B cell (primary cell): ENCODE data around the gene PLEKHM3. TPM values are rescaled to one million over a fixed set of nuclear protein-coding genes. Genes with fewer than 3 reads are reported as not detected.

Experiments
- ATAC-seq: fragments of 200-7000 bp; cut with Tn5 transposase; one replicate; pipeline ENCODE4 v1.10.0; 2021; ENCODE audit warnings: low read depth, mild to moderate bottlenecking, moderate number of reproducible peaks, moderate library complexity
- CTCF ChIA-PET: fragments of 350-600 bp; sonication (Branson Sonifier 250); formaldehyde crosslinking; loops from one replicate; lab custom pipeline; 2021; ENCODE audit warnings: antibody characterized with exemption, inconsistent platforms; lab: Charles Lee
- POLR2A ChIA-PET: fragments of 350-600 bp; sonication (Branson Sonifier 250); formaldehyde crosslinking; loops from one replicate; lab custom pipeline; 2021; ENCODE audit warnings: antibody characterized with exemption; lab: Charles Lee
- DNase-seq: peaks from one replicate; pipeline ENCODE4 v3.0.0; 2013
- H2AFZ ChIP-seq: 2 replicates; pipeline ENCODE4 v1.6.1; 2012; ENCODE audit warnings: mild to moderate bottlenecking, low read depth, low read length; ENCODE audit not compliant: insufficient read depth, poor library complexity, severe bottlenecking
- H3K27ac ChIP-seq, 2 donors: 1 replicate in 1 of 2; 2 replicates in 1 of 2; pipeline ENCODE4 v1.5.1; 2012 to 2013; ENCODE audit warnings: low read length in 2 of 2, mild to moderate bottlenecking in 2 of 2, moderate library complexity in 1 of 2
- H3K27me3 ChIP-seq, 4 experiments: fragments of 200-600 bp in 1 of 4; sonication (generic) in 1 of 4; replicated peaks in 1 of 4; 1 replicate in 2 of 4; 2 replicates in 2 of 4; pipeline versions ENCODE4 v1.6.1 to v1.7.0; 2013 to 2016; ENCODE audit warnings: low read length in 3 of 4, mild to moderate bottlenecking in 2 of 4, mixed read lengths in 1 of 4, moderate library complexity in 1 of 4; ENCODE audit not compliant: insufficient read depth in 4 of 4, control insufficient read depth in 3 of 4; ENCODE audit errors: control extremely low read depth in 1 of 4
- H3K36me3 ChIP-seq, 2 experiments: replicated peaks in 1 of 2; 1 replicate in 1 of 2; 2 replicates in 1 of 2; pipeline versions ENCODE4 v1.6.1 to v1.7.1; 2013; ENCODE audit warnings: low read length in 1 of 2; ENCODE audit not compliant: insufficient read depth in 2 of 2, control insufficient read depth in 1 of 2; ENCODE audit errors: control extremely low read depth in 1 of 2, extremely low read depth in 1 of 2
- H3K4me1 ChIP-seq, 2 donors: fragments of 200-600 bp in 1 of 2; sonication (generic) in 1 of 2; 1 replicate in 1 of 2; 2 replicates in 1 of 2; pipeline versions ENCODE4 v1.5.1 to v1.6.1; 2013 to 2017; ENCODE audit warnings: low read length in 2 of 2; ENCODE audit not compliant: control insufficient read depth in 2 of 2, insufficient read depth in 2 of 2
- H3K4me2 ChIP-seq: replicated peaks from 2 replicates; pipeline ENCODE3; 2012; ENCODE audit warnings: mild to moderate bottlenecking, low read depth, low read length; ENCODE audit not compliant: poor library complexity, severe bottlenecking
- H3K4me3 ChIP-seq, 5 experiments: fragments of 200-600 bp in 1 of 5; sonication (generic) in 1 of 5; 1 replicate in 3 of 5; 2 replicates in 2 of 5; pipeline versions ENCODE4 v1.5.1 to v1.7.0; 2011 to 2016; ENCODE audit warnings: low read length in 4 of 5, mild to moderate bottlenecking in 4 of 5, low read depth in 2 of 5, control low read depth in 1 of 5, moderate library complexity in 1 of 5; ENCODE audit not compliant: insufficient read depth in 1 of 5; ENCODE audit errors: control extremely low read depth in 1 of 5, extremely low read depth in 1 of 5
- H3K79me2 ChIP-seq: fragments of 200-600 bp; sonication (generic); one replicate; pipeline ENCODE4 v1.6.0; 2016; ENCODE audit warnings: low read length; ENCODE audit not compliant: control insufficient read depth, insufficient read depth
- H3K9ac ChIP-seq: fragments of 200-600 bp; sonication (generic); 2 replicates; pipeline ENCODE4 v1.6.1; 2017; ENCODE audit warnings: mild to moderate bottlenecking, low read length, moderate library complexity
- H3K9me3 ChIP-seq, 3 donors: one replicate each; pipeline versions ENCODE4 v1.6.1 to v1.7.1; 2013; ENCODE audit warnings: low read length in 2 of 3; ENCODE audit not compliant: control insufficient read depth in 2 of 3, insufficient read depth in 1 of 3; ENCODE audit errors: control extremely low read depth in 1 of 3
- H4K20me1 ChIP-seq: 2 replicates; pipeline ENCODE4 v1.6.0; 2012; ENCODE audit warnings: mild to moderate bottlenecking, low read length; ENCODE audit not compliant: insufficient read depth, control insufficient read depth, poor library complexity, severe bottlenecking
- H3K27ac Mint-ChIP-seq: one replicate; pipeline ENCODE4 v1.8.0; 2021; ENCODE audit warnings: mixed read lengths
- H3K27me3 Mint-ChIP-seq: one replicate; pipeline ENCODE4 v1.8.0; 2021; ENCODE audit warnings: mixed read lengths
- H3K4me1 Mint-ChIP-seq: one replicate; pipeline ENCODE4 v1.8.0; 2021; ENCODE audit warnings: mixed read lengths
- H3K4me3 Mint-ChIP-seq: one replicate; pipeline ENCODE4 v1.8.0; 2021; ENCODE audit warnings: mixed read lengths
- H3K9me3 Mint-ChIP-seq: one replicate; pipeline ENCODE4 v1.8.0; 2022; ENCODE audit warnings: mixed read lengths; ENCODE audit not compliant: insufficient read depth
- EZH2 ChIP-seq: IDR thresholded peaks from 2 replicates; pipeline ENCODE4 v1.6.1; 2012; ENCODE audit warnings: borderline replicate concordance, low read depth, mild to moderate bottlenecking, moderate library complexity, low read length; ENCODE audit not compliant: insufficient read depth, poor library complexity, severe bottlenecking
- WGBS: methylation state at CpG from one replicate; pipeline ENCODE4 v1.1.5; 2013; ENCODE audit warnings: missing lambda C conversion rate; ENCODE audit not compliant: insufficient coverage; 5-methylcytosine and 5-hydroxymethylcytosine counted together
- intact Hi-C: fragments of 100-400 bp; cut with micrococcal nuclease; formaldehyde crosslinking; loops from one replicate; pipeline ENCODE4 v1.10.0; 2022
- polyA plus RNA-seq: library from polyadenylated mRNA; depleted of rRNA; stranded (reverse); fragments of >200 nt; gene quantifications from 2 replicates; pipeline ENCODE4 v1.2.3, GENCODE V29; 2012
- total RNA-seq, 2 donors: library from RNA; stranded (reverse); fragments of 120-200 nt in 1 of 2; gene quantifications; 1 replicate in 1 of 2; 2 replicates in 1 of 2; pipeline versions ENCODE4 v1.2.3 to v1.2.4, GENCODE V29; 2013 to 2022
- TF ChIP-seq, protein P1 (sequence below): fragments of 200-600 bp; IDR thresholded peaks from one replicate; pipeline ENCODE4 v1.8.0; 2022; ENCODE audit warnings: antibody characterized with exemption, mild to moderate bottlenecking

The PLEKHM3 gene
- total and polyA plus RNA-seq, 2 donors (not counting 1 experiment from before 2014, with no cell fraction given) = 4.0 to 17.7 TPM

DNA sequence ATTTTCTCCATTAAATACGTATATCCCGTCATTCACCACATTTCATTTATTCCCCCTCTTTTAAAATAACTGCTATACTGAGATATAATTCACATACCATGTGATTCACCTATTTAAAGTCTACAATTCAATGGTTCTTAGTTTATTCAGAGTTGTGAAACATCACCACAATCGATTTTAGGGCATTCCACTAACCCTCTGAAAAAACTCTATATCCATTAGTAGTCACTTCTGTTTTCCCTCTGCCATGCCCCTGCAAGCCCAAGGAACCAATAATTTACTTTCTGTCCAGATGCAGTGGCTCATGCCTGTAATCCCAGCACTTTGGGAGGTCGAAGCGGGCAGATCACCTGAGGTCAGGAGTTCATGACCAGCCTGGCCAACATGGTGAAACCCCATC, 160.1 kb downstream of the PLEKHM3 start:
- no peaks in the 10 kb centered on the region for H3K27me3 Mint-ChIP-seq
- Histone ChIP-seq H4K20me1 (no peaks in the 10 kb centered on the region), H3K9ac (no peak overlapping the region), H3K79me2 (no peaks in the 10 kb centered on the region), H3K36me3 (peaks cover 3 to 7% of the 10 kb centered on the region in 2 experiments), H2AFZ (no peak overlapping the region), H3K4me3 (no peak overlapping the region), H3K9me3 (no peaks in the 10 kb centered on the region), H3K27me3 (no peaks in the 10 kb centered on the region), H3K27ac (no peak overlapping the region), H3K4me2 (no peak overlapping the region), H3K4me1 (no peaks in the 10 kb centered on the region)
- DNase-seq (no peak), ATAC-seq (no peak)
- intact Hi-C loops = no loop called here
- no peak overlapping the region for H3K27ac Mint-ChIP-seq
- no peaks in the 10 kb centered on the region for H3K9me3 Mint-ChIP-seq
- H3K4me1 Mint-ChIP-seq = no peaks in the 10 kb centered on the region
- ChIA-PET POLR2A (no interaction called here), CTCF (no interaction called here)
- H3K4me3 Mint-ChIP-seq = no peak overlapping the region
- TF ChIP-seq, protein P1, sequence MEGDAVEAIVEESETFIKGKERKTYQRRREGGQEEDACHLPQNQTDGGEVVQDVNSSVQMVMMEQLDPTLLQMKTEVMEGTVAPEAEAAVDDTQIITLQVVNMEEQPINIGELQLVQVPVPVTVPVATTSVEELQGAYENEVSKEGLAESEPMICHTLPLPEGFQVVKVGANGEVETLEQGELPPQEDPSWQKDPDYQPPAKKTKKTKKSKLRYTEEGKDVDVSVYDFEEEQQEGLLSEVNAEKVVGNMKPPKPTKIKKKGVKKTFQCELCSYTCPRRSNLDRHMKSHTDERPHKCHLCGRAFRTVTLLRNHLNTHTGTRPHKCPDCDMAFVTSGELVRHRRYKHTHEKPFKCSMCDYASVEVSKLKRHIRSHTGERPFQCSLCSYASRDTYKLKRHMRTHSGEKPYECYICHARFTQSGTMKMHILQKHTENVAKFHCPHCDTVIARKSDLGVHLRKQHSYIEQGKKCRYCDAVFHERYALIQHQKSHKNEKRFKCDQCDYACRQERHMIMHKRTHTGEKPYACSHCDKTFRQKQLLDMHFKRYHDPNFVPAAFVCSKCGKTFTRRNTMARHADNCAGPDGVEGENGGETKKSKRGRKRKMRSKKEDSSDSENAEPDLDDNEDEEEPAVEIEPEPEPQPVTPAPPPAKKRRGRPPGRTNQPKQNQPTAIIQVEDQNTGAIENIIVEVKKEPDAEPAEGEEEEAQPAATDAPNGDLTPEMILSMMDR = no peak
- no peak for TF ChIP-seq EZH2
- WGBS = 88% methylated on average over 1 of the region's 5 CpGs

DNA sequence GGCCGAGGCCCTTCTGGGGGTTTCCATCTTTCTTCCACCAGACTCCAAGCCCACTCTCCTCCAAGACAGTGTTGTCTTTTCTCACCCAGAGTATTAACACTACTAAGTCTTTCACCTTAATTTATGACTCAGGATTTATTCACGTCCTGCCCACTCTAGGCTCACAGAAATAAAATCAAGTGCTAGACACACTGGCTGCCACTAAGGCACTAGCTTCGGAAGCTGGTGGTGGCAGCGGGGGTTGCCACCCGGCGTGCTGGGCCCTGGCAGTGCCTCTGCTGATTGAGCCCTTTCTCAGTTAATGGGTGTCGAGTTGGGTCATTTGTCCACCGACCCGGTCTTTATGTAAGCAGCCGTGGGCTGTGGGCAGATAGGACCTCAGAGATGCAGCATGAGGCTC, 162.0 kb downstream of the PLEKHM3 start:
- intact Hi-C loops = no loop called here
- Histone ChIP-seq H3K4me3 (no peak overlapping the region), H3K4me1 (no peaks in the 10 kb centered on the region), H3K36me3 (peaks cover 3 to 7% of the 10 kb centered on the region in 2 experiments), H3K9ac (no peak overlapping the region), H2AFZ (no peak overlapping the region), H3K79me2 (no peaks in the 10 kb centered on the region), H3K4me2 (no peak overlapping the region), H3K27me3 (no peaks in the 10 kb centered on the region), H3K9me3 (no peaks in the 10 kb centered on the region), H4K20me1 (no peaks in the 10 kb centered on the region), H3K27ac (no peak overlapping the region)
- ChIA-PET POLR2A (no interaction called here), CTCF (no interaction called here)
- WGBS = 99% methylated on average over 9 of the region's 10 CpGs
- Mint-ChIP-seq H3K4me3 (no peak overlapping the region), H3K27ac (no peak overlapping the region), H3K4me1 (no peaks in the 10 kb centered on the region), H3K9me3 (no peaks in the 10 kb centered on the region), H3K27me3 (no peaks in the 10 kb centered on the region)
- no peak for DNase-seq
- ATAC-seq = no peak
- TF ChIP-seq EZH2 = no peak
- TF ChIP-seq, protein P1 = no peak
